H9 (cell line): ENCODE measurements around the gene RSU1. TPM values are rescaled to one million over a fixed set of nuclear protein-coding genes. Genes with fewer than 3 reads are reported as not detected.

Source experiments
- DNase-seq: peaks from one replicate; pipeline ENCODE4 v3.0.0-alpha.2; 2017
- H2AFZ ChIP-seq: one replicate; pipeline ENCODE4 v1.6.1; 2013; ENCODE audit warnings: mild to moderate bottlenecking, low read length, control low read depth, moderate library complexity
- H2AK5ac ChIP-seq: 2 replicates; pipeline ENCODE4 v1.6.1; 2013; ENCODE audit warnings: low read length, control low read depth, mixed read lengths; ENCODE audit not compliant: insufficient read length
- H2BK120ac ChIP-seq: one replicate; pipeline ENCODE4 v1.6.1; 2013; ENCODE audit warnings: low read depth, mild to moderate bottlenecking, low read length, control low read depth, inconsistent platforms; ENCODE audit not compliant: poor library complexity, severe bottlenecking
- H2BK12ac ChIP-seq: 2 replicates; pipeline ENCODE4 v1.6.1; 2013; ENCODE audit warnings: low read length, control low read depth, mixed read lengths, low read depth; ENCODE audit not compliant: insufficient read length
- H2BK15ac ChIP-seq: 2 replicates; pipeline ENCODE4 v1.6.1; 2013; ENCODE audit warnings: low read depth, low read length, control low read depth
- H2BK20ac ChIP-seq: one replicate; pipeline ENCODE4 v1.6.1; 2013; ENCODE audit warnings: low read depth, mild to moderate bottlenecking, low read length, control low read depth, inconsistent platforms; ENCODE audit not compliant: poor library complexity, severe bottlenecking
- H2BK5ac ChIP-seq: 2 replicates; pipeline ENCODE4 v1.6.1; 2013; ENCODE audit warnings: low read length, control low read depth, mixed read lengths; ENCODE audit not compliant: insufficient read length
- H3K14ac ChIP-seq: 2 replicates; pipeline ENCODE4 v1.6.1; 2013; ENCODE audit warnings: low read length, control low read depth; ENCODE audit not compliant: insufficient read depth
- H3K18ac ChIP-seq: 2 replicates; pipeline ENCODE4 v1.6.1; 2013; ENCODE audit warnings: low read depth, mild to moderate bottlenecking, mixed read lengths, low read length, control low read depth; ENCODE audit not compliant: insufficient read length
- H3K23ac ChIP-seq: 2 replicates; pipeline ENCODE4 v1.6.1; 2013; ENCODE audit warnings: low read length, control low read depth, mixed read lengths, low read depth; ENCODE audit not compliant: insufficient read length
- H3K23me2 ChIP-seq: 2 replicates; pipeline ENCODE4 v1.6.1; 2013; ENCODE audit warnings: low read depth, mild to moderate bottlenecking, mixed read lengths, low read length, control low read depth; ENCODE audit not compliant: insufficient read length, poor library complexity, severe bottlenecking
- H3K27ac ChIP-seq: 2 replicates; pipeline ENCODE4 v1.5.1; 2013; ENCODE audit warnings: low read length, control low read depth, mixed read lengths, low read depth; ENCODE audit not compliant: insufficient read length
- H3K27me3 ChIP-seq: 2 replicates; pipeline ENCODE4 v1.6.1; 2013; ENCODE audit warnings: low read length, control low read depth, inconsistent platforms; ENCODE audit not compliant: insufficient read depth
- H3K4ac ChIP-seq: 2 replicates; pipeline ENCODE4 v1.6.1; 2013; ENCODE audit warnings: low read depth, mild to moderate bottlenecking, control low read depth, inconsistent platforms, low read length, moderate library complexity
- H3K4me1 ChIP-seq: 2 replicates; pipeline ENCODE4 v1.6.1; 2013; ENCODE audit warnings: low read length, control low read depth, inconsistent platforms; ENCODE audit not compliant: insufficient read depth
- H3K4me2 ChIP-seq: 2 replicates; pipeline ENCODE4 v1.6.1; 2013; ENCODE audit warnings: low read length, control low read depth, mixed read lengths; ENCODE audit not compliant: insufficient read length, insufficient read depth
- H3K56ac ChIP-seq: 2 replicates; pipeline ENCODE4 v1.6.1; 2013; ENCODE audit warnings: low read depth, mild to moderate bottlenecking, mixed read lengths, low read length, control low read depth; ENCODE audit not compliant: insufficient read length
- H3K79me1 ChIP-seq: 2 replicates; pipeline ENCODE4 v1.6.1; 2013; ENCODE audit warnings: low read depth, mild to moderate bottlenecking, moderate library complexity, low read length, control low read depth, inconsistent platforms; ENCODE audit not compliant: insufficient read depth, poor library complexity, severe bottlenecking
- H3K79me2 ChIP-seq: 2 replicates; pipeline ENCODE4 v1.6.1; 2013; ENCODE audit warnings: low read length, control low read depth, inconsistent platforms; ENCODE audit not compliant: insufficient read depth
- H3K9ac ChIP-seq: 2 replicates; pipeline ENCODE4 v1.6.1; 2013; ENCODE audit warnings: low read length, control low read depth, mixed read lengths; ENCODE audit not compliant: insufficient read length; ENCODE audit errors: extremely low read depth
- H3K9me3 ChIP-seq: one replicate; pipeline ENCODE4 v1.6.1; 2013; ENCODE audit warnings: low read depth, low read length, inconsistent platforms; ENCODE audit not compliant: control insufficient read depth
- H3T11ph ChIP-seq: one replicate; pipeline ENCODE4 v1.6.1; 2013; ENCODE audit warnings: mild to moderate bottlenecking, low read length, control low read depth, inconsistent platforms
- H4K20me1 ChIP-seq: one replicate; pipeline ENCODE4 v1.6.1; 2013; ENCODE audit not compliant: control insufficient read depth, insufficient read length, insufficient read depth
- H4K5ac ChIP-seq: 2 replicates; pipeline ENCODE4 v1.6.1; 2013; ENCODE audit warnings: low read depth, mild to moderate bottlenecking, mixed read lengths, low read length, control low read depth; ENCODE audit not compliant: insufficient read length
- H4K8ac ChIP-seq: replicated peaks from 2 replicates; pipeline ENCODE4 v1.6.1; 2013; ENCODE audit warnings: low read length, control low read depth, mixed read lengths, low read depth; ENCODE audit not compliant: insufficient read length
- H4K91ac ChIP-seq: 2 replicates; pipeline ENCODE4 v1.6.1; 2013; ENCODE audit warnings: low read depth, mild to moderate bottlenecking, moderate library complexity, mixed read lengths, low read length, control low read depth; ENCODE audit not compliant: insufficient read length
- H3K27ac Mint-ChIP-seq, 3 experiments: 2 replicates in 2 of 3; 3 replicates in 1 of 3; pipeline ENCODE4 v1.8.0; 2020 to 2021; ENCODE audit warnings: mixed read lengths in 3 of 3, mild to moderate bottlenecking in 1 of 3, moderate library complexity in 1 of 3
- H3K27me3 Mint-ChIP-seq: 2 replicates; pipeline ENCODE4 v1.8.0; 2021; ENCODE audit warnings: low read depth, mild to moderate bottlenecking, moderate library complexity, mixed read lengths
- H3K36me3 Mint-ChIP-seq, 3 experiments: 2 replicates in 2 of 3; 3 replicates in 1 of 3; pipeline ENCODE4 v1.8.0; 2020 to 2021; ENCODE audit warnings: low read depth in 3 of 3, mixed read lengths in 3 of 3; ENCODE audit not compliant: insufficient read depth in 1 of 3
- H3K4me1 Mint-ChIP-seq, 2 experiments: 2 replicates each; pipeline ENCODE4 v1.8.0; 2020; ENCODE audit warnings: mixed read lengths in 2 of 2
- H3K4me3 Mint-ChIP-seq, 2 experiments: 2 replicates in 1 of 2; 3 replicates in 1 of 2; pipeline ENCODE4 v1.8.0; 2020 to 2021; ENCODE audit warnings: mild to moderate bottlenecking in 2 of 2, mixed read lengths in 2 of 2, moderate library complexity in 1 of 2
- H3K9me3 Mint-ChIP-seq, 2 experiments: 2 replicates in 1 of 2; 3 replicates in 1 of 2; pipeline ENCODE4 v1.8.0; 2020; ENCODE audit warnings: mild to moderate bottlenecking in 2 of 2, mixed read lengths in 2 of 2, moderate library complexity in 1 of 2
- CTCF ChIP-seq: fragments of 200-600 bp; sonication (generic); conservative IDR thresholded peaks from 3 replicates; pipeline ENCODE4 v1.8.0; 2021; ENCODE audit warnings: antibody characterized with exemption, mild to moderate bottlenecking
- WGBS: extraction: QIAGEN DNeasy Blood & Tissue Kit; methylation state at CpG from one replicate; pipeline ENCODE4 v1.1.7; 2013; ENCODE audit warnings: missing lambda C conversion rate, low lambda C conversion rate, mixed read lengths; ENCODE audit not compliant: insufficient read length; ENCODE audit errors: extremely low coverage; 5-methylcytosine and 5-hydroxymethylcytosine counted together
- total RNA-seq: library from RNA; stranded (reverse); gene quantifications from 2 replicates; pipeline ENCODE4 v1.2.1, GENCODE V29; 2021

The RSU1 gene
- total RNA-seq, 1 experiment from 2014 or later = 59.4 TPM

- H3K9me3 ChIP-seq = no peaks in the 10 kb centered on the region
- no peak overlapping the region for H2BK20ac ChIP-seq
- no CpG with 5 or more reads among the region's 2 CpGs for WGBS
- no peak overlapping the region for H2AFZ ChIP-seq
- H4K8ac ChIP-seq = no peak overlapping the region
- H4K20me1 ChIP-seq = no peaks in the 10 kb centered on the region
- H2AK5ac ChIP-seq = no peak overlapping the region
- H3K18ac ChIP-seq = no peak overlapping the region
- H3K27me3 Mint-ChIP-seq = no peaks in the 10 kb centered on the region
- no peak overlapping the region for H3K23ac ChIP-seq
- H3K4me3 Mint-ChIP-seq = no peak overlapping the region
- H2BK15ac ChIP-seq = no peak overlapping the region
- H3K56ac ChIP-seq = no peak overlapping the region
- H3K27me3 ChIP-seq = no peaks in the 10 kb centered on the region
- H3K79me2 ChIP-seq = no peaks in the 10 kb centered on the region
- H3K4me1 Mint-ChIP-seq = no peaks in the 10 kb centered on the region
- no peak overlapping the region for H4K91ac ChIP-seq
- no peaks in the 10 kb centered on the region for H3K79me1 ChIP-seq
- H3K14ac ChIP-seq = no peak overlapping the region
- H3K4me1 ChIP-seq = no peaks in the 10 kb centered on the region
- no peak overlapping the region for H2BK120ac ChIP-seq
- H3K9me3 Mint-ChIP-seq = no peaks in the 10 kb centered on the region
- TF ChIP-seq CTCF = no peak
- H3K4ac ChIP-seq = no peak overlapping the region
- H3K27ac Mint-ChIP-seq = no peak overlapping the region
- no peak overlapping the region for H4K5ac ChIP-seq
- no peak overlapping the region for H3K27ac ChIP-seq
- H3K4me2 ChIP-seq = no peak overlapping the region
- no peak overlapping the region for H3T11ph ChIP-seq
- H3K36me3 Mint-ChIP-seq = no peaks in the 10 kb centered on the region
- H3K23me2 ChIP-seq = no peaks in the 10 kb centered on the region
- DNase-seq = no peak
- no peak overlapping the region for H2BK5ac ChIP-seq
- H3K9ac ChIP-seq = no peak overlapping the region
- H2BK12ac ChIP-seq = no peak overlapping the region
These were observed 213.9 kb downstream of the RSU1 start for GRCh38 chr10:16603308-16603707.
